Naive B cell (primary cell): ENCODE results near the gene HNRNPF. TPM values are rescaled to one million over a fixed set of nuclear protein-coding genes. Genes with fewer than 3 reads are reported as not detected.
"Not testable (repeated sequence)": the region's sequence is repeated elsewhere in the genome, so short reads cannot be mapped to it uniquely, and the experiment has no call there.

Source experiments
- ATAC-seq, 2 donors: fragments of 150-1000 bp; cut with Tn5 transposase; 2 replicates each; pipeline ENCODE4 v1.10.0; 2021; ENCODE audit warnings: low read depth in 2 of 2, mild to moderate bottlenecking in 2 of 2, moderate library complexity in 2 of 2
- DNase-seq: peaks from one replicate; pipeline ENCODE4 v3.0.0; 2022
- H3K27ac Mint-ChIP-seq, 6 donors: one replicate each; pipeline ENCODE4 v1.8.0; 2020 to 2022; ENCODE audit warnings: mild to moderate bottlenecking in 6 of 6, mixed read lengths in 6 of 6, moderate library complexity in 5 of 6, inconsistent platforms in 2 of 6
- H3K27me3 Mint-ChIP-seq, 3 donors: one replicate each; pipeline ENCODE4 v1.8.0; 2021 to 2022; ENCODE audit warnings: mixed read lengths in 3 of 3, mild to moderate bottlenecking in 1 of 3
- H3K36me3 Mint-ChIP-seq, 2 donors: one replicate each; pipeline ENCODE4 v1.8.0; 2020 to 2022; ENCODE audit warnings: mixed read lengths in 2 of 2, inconsistent platforms in 1 of 2, mild to moderate bottlenecking in 1 of 2
- H3K4me1 Mint-ChIP-seq, 3 donors: one replicate each; pipeline ENCODE4 v1.8.0; 2020 to 2022; ENCODE audit warnings: mixed read lengths in 3 of 3, inconsistent platforms in 1 of 3, mild to moderate bottlenecking in 1 of 3, moderate library complexity in 1 of 3
- H3K4me3 Mint-ChIP-seq, 8 donors: one replicate each; pipeline ENCODE4 v1.8.0; 2020 to 2022; ENCODE audit warnings: mild to moderate bottlenecking in 8 of 8, mixed read lengths in 8 of 8, moderate library complexity in 8 of 8, inconsistent platforms in 2 of 8
- H3K9me3 Mint-ChIP-seq, 7 donors: one replicate each; pipeline ENCODE4 v1.8.0; 2020 to 2022; ENCODE audit warnings: mixed read lengths in 7 of 7, mild to moderate bottlenecking in 5 of 7, inconsistent platforms in 2 of 7, moderate library complexity in 1 of 7
- polyA plus RNA-seq, 6 donors: library from polyadenylated mRNA; unstranded; fragments of 300-500 nt; fragmentation: Illumina TruSeq; gene quantifications; one replicate each; pipeline ENCODE4 v1.2.3, GENCODE V29; 2021; ENCODE audit warnings: low read depth in 6 of 6

HNRNPF gene
- polyA plus RNA-seq, 6 donors from 2014 or later: 166 to 228 (median 215) TPM

GRCh38 chr10:43437141-43437870 lies 28.3 kb upstream of the HNRNPF start:
- H3K4me1 Mint-ChIP-seq: peaks cover 27 to 43% (median 39%) of the 10 kb centered on the region in 3 donors
- peak; percentile 83 to 84 for ATAC-seq
- no peaks in the 10 kb centered on the region for H3K27me3 Mint-ChIP-seq
- no peaks in the 10 kb centered on the region for H3K36me3 Mint-ChIP-seq
- H3K27ac Mint-ChIP-seq: peak overlapping the region; percentile 96 to 100 (median 99)
- DNase-seq: no peak
- no peaks in the 10 kb centered on the region for H3K9me3 Mint-ChIP-seq
- H3K4me3 Mint-ChIP-seq: peak overlapping the region; percentile 87 to 99 (median 97)

GRCh38 chr10:43436291-43437140 lies 27.5 kb upstream of the HNRNPF start, which contains the start of gene ZNF487:
Gene ZNF487 (plus strand): TSS chr10:43437111. CDS start chr10:43475814, 38,703 bp downstream.
- no peaks in the 10 kb centered on the region for H3K27me3 Mint-ChIP-seq
- DNase-seq (peak; percentile 97), ATAC-seq (peak; percentile 84 to 88)
- no peaks in the 10 kb centered on the region for H3K36me3 Mint-ChIP-seq
- no peaks in the 10 kb centered on the region for H3K9me3 Mint-ChIP-seq
- peak within 1 kb of the TSS; percentile 87 to 99 (median 97) for H3K4me3 Mint-ChIP-seq
- peaks cover 27 to 43% (median 39%) of the 10 kb centered on the region in 3 donors for H3K4me1 Mint-ChIP-seq
- H3K27ac Mint-ChIP-seq: peak within 1 kb of the TSS; percentile 96 to 100 (median 100)

- H3K4me1 Mint-ChIP-seq: peaks cover 0 to 22% (median 8%) of the 10 kb centered on the region in 3 donors
- ATAC-seq: no peak
- no peaks in the 10 kb centered on the region for H3K27me3 Mint-ChIP-seq
- H3K9me3 Mint-ChIP-seq: no peaks in the 10 kb centered on the region
- peak overlapping the region in 2 of 6 donors; percentile 4 to 62 for H3K27ac Mint-ChIP-seq
- no peaks in the 10 kb centered on the region for H3K36me3 Mint-ChIP-seq
- no peak for DNase-seq
- peak overlapping the region in 1 of 8 donors; percentile 54 for H3K4me3 Mint-ChIP-seq
These were observed 22.1 kb upstream of the HNRNPF start for GRCh38 chr10:43430926-43431663.

GRCh38 chr10:43427166-43427825 lies 18.3 kb upstream of the HNRNPF start:
- Mint-ChIP-seq H3K9me3 (no peaks in the 10 kb centered on the region), H3K27ac (peak overlapping the region; percentile 63 to 93 (median 84)), H3K4me1 (peaks cover 0 to 20% (median 8%) of the 10 kb centered on the region in 3 donors), H3K36me3 (no peaks in the 10 kb centered on the region), H3K27me3 (no peaks in the 10 kb centered on the region), H3K4me3 (peak overlapping the region; percentile 13 to 86 (median 78))
- ATAC-seq (peak; percentile 92 to 94), DNase-seq (peak; percentile 53)

GRCh38 chr10:43426476-43426875 lies 17.5 kb upstream of the HNRNPF start:
- not testable (repeated sequence) for H3K27ac Mint-ChIP-seq, ATAC-seq, H3K27me3 Mint-ChIP-seq, DNase-seq, H3K9me3 Mint-ChIP-seq, H3K36me3 Mint-ChIP-seq
- peaks cover 3 to 26% (median 10%) of the 10 kb centered on the region in 3 donors for H3K4me1 Mint-ChIP-seq
- H3K4me3 Mint-ChIP-seq: peak overlapping the region in 1 of 8 donors; percentile 1

- H3K4me1 Mint-ChIP-seq: peaks cover 17 to 42% (median 21%) of the 10 kb centered on the region in 3 donors
- H3K4me3 Mint-ChIP-seq: peak overlapping the region in 1 of 8 donors; percentile 56
- no peak for ATAC-seq
- H3K36me3 Mint-ChIP-seq: no peaks in the 10 kb centered on the region
- no peaks in the 10 kb centered on the region for H3K9me3 Mint-ChIP-seq
- H3K27me3 Mint-ChIP-seq: no peaks in the 10 kb centered on the region
- DNase-seq: no peak
- H3K27ac Mint-ChIP-seq: no peak overlapping the region
These were observed 15.4 kb upstream of the HNRNPF start for GRCh38 chr10:43424416-43424815.

- H3K27me3 Mint-ChIP-seq, ATAC-seq, H3K36me3 Mint-ChIP-seq, DNase-seq, H3K9me3 Mint-ChIP-seq: not testable (repeated sequence)
- peak overlapping the region in 4 of 6 donors; percentile 76 to 95 (median 90) for H3K27ac Mint-ChIP-seq
- peaks cover 24 to 47% (median 34%) of the 10 kb centered on the region in 3 donors for H3K4me1 Mint-ChIP-seq
- H3K4me3 Mint-ChIP-seq: peak overlapping the region; percentile 55 to 95 (median 76)
These were observed 13.0 kb upstream of the HNRNPF start for GRCh38 chr10:43421944-43422343.

GRCh38 chr10:43421519-43421918 lies 12.5 kb upstream of the HNRNPF start:
- Mint-ChIP-seq H3K4me3 (peak overlapping the region; percentile 55 to 95 (median 76)), H3K36me3 (no peaks in the 10 kb centered on the region), H3K27me3 (no peaks in the 10 kb centered on the region), H3K9me3 (no peaks in the 10 kb centered on the region), H3K27ac (peak overlapping the region; percentile 25 to 95 (median 86)), H3K4me1 (peaks cover 24 to 46% (median 34%) of the 10 kb centered on the region in 3 donors)
- ATAC-seq (no peak), DNase-seq (no peak)

GRCh38 chr10:43421201-43421507 lies 12.2 kb upstream of the HNRNPF start:
- H3K4me3 Mint-ChIP-seq: peak overlapping the region; percentile 94 to 97 (median 95)
- H3K4me1 Mint-ChIP-seq: peaks cover 24 to 43% (median 34%) of the 10 kb centered on the region in 3 donors
- H3K27ac Mint-ChIP-seq: peak overlapping the region; percentile 95 to 98 (median 97)
- H3K9me3 Mint-ChIP-seq: no peaks in the 10 kb centered on the region
- ATAC-seq (no peak), DNase-seq (no peak)
- no peaks in the 10 kb centered on the region for H3K36me3 Mint-ChIP-seq
- no peaks in the 10 kb centered on the region for H3K27me3 Mint-ChIP-seq

- Mint-ChIP-seq H3K36me3 (no peaks in the 10 kb centered on the region), H3K27me3 (no peaks in the 10 kb centered on the region), H3K9me3 (no peaks in the 10 kb centered on the region), H3K4me1 (peaks cover 24 to 40% (median 34%) of the 10 kb centered on the region in 3 donors), H3K4me3 (peak overlapping the region; percentile 94 to 97 (median 95)), H3K27ac (peak overlapping the region; percentile 95 to 98 (median 97))
- DNase-seq (peak; percentile 80), ATAC-seq (peak; percentile 74 to 76)
These were observed 11.6 kb upstream of the HNRNPF start for GRCh38 chr10:43420369-43421200.

- Mint-ChIP-seq H3K4me1 (peaks cover 24 to 40% (median 34%) of the 10 kb centered on the region in 3 donors), H3K36me3 (no peaks in the 10 kb centered on the region), H3K27ac (peak overlapping the region; percentile 92 to 96 (median 94)), H3K9me3 (no peaks in the 10 kb centered on the region), H3K4me3 (peak overlapping the region; percentile 49 to 95 (median 88)), H3K27me3 (no peaks in the 10 kb centered on the region)
- no peak for DNase-seq
- ATAC-seq: no peak
These were observed 11.0 kb upstream of the HNRNPF start for GRCh38 chr10:43419997-43420368.
